GM23338 (cell line): ENCODE results near the gene JKAMP. TPM values are rescaled to one million over a fixed set of nuclear protein-coding genes. Genes with fewer than 3 reads are reported as not detected.

Experiments used
- ATAC-seq: fragments of 200-7000 bp; cut with Tn5 transposase; 3 replicates; pipeline ENCODE4 v1.9.1; 2020
- DNase-seq: peaks from one replicate; pipeline ENCODE4 v3.0.0-alpha.2; 2015; ENCODE audit warnings: low spot score
- H2AFZ ChIP-seq: fragments of 200-600 bp; sonication (generic); 2 replicates; pipeline ENCODE4 v1.8.0; 2016; ENCODE audit warnings: antibody characterized with exemption, mild to moderate bottlenecking, moderate library complexity
- H3F3A ChIP-seq: fragments of 200-600 bp; sonication (generic); replicated peaks from 2 replicates; pipeline ENCODE4 v1.8.0; 2017; ENCODE audit warnings: antibody characterized with exemption, mixed run types, low read depth
- H3K27ac ChIP-seq: fragments of 200-600 bp; sonication (generic); 2 replicates; pipeline ENCODE4 v1.6.1; 2016; ENCODE audit warnings: low read depth
- H3K27me3 ChIP-seq: fragments of 200-600 bp; sonication (generic); 2 replicates; pipeline ENCODE4 v1.8.0; 2016; ENCODE audit warnings: mild to moderate bottlenecking, mixed run types, moderate library complexity; ENCODE audit not compliant: insufficient read depth
- H3K36me3 ChIP-seq: fragments of 200-600 bp; sonication (generic); 2 replicates; pipeline ENCODE4 v1.8.0; 2016; ENCODE audit warnings: mild to moderate bottlenecking; ENCODE audit not compliant: insufficient read depth
- H3K4me1 ChIP-seq: fragments of 200-600 bp; sonication (generic); 2 replicates; pipeline ENCODE4 v1.8.0; 2016; ENCODE audit warnings: mild to moderate bottlenecking, moderate library complexity; ENCODE audit not compliant: insufficient read depth
- H3K4me2 ChIP-seq: fragments of 200-600 bp; sonication (generic); 2 replicates; pipeline ENCODE4 v1.7.1; 2017; ENCODE audit warnings: mixed run types
- H3K4me3 ChIP-seq: fragments of 200-600 bp; sonication (generic); 2 replicates; pipeline ENCODE4 v1.6.1; 2016; ENCODE audit warnings: mixed run types
- H3K79me2 ChIP-seq: fragments of 200-600 bp; sonication (generic); replicated peaks from 2 replicates; pipeline ENCODE4 v1.8.0; 2017; ENCODE audit warnings: mild to moderate bottlenecking; ENCODE audit not compliant: insufficient read depth
- H3K9me2 ChIP-seq: fragments of 200-600 bp; sonication (generic); 2 replicates; pipeline ENCODE4 v1.8.0; 2017; ENCODE audit not compliant: insufficient read depth
- H4K20me1 ChIP-seq: fragments of 200-600 bp; sonication (generic); replicated peaks from 2 replicates; pipeline ENCODE4 v1.8.0; 2017; ENCODE audit warnings: mild to moderate bottlenecking; ENCODE audit not compliant: insufficient read depth
- H3K27ac Mint-ChIP-seq: 2 replicates; pipeline ENCODE4 v1.8.0; 2020; ENCODE audit warnings: inconsistent platforms, mild to moderate bottlenecking, moderate library complexity, mixed read lengths
- H3K27me3 Mint-ChIP-seq: 3 replicates; pipeline ENCODE4 v1.8.0; 2022; ENCODE audit warnings: low read depth, mild to moderate bottlenecking, moderate library complexity, mixed read lengths, inconsistent platforms; ENCODE audit not compliant: insufficient read depth, poor library complexity
- H3K36me3 Mint-ChIP-seq: 3 replicates; pipeline ENCODE4 v1.8.0; 2021; ENCODE audit warnings: low read depth, mild to moderate bottlenecking, inconsistent platforms, moderate library complexity, mixed read lengths
- H3K4me1 Mint-ChIP-seq: 3 replicates; pipeline ENCODE4 v1.8.0; 2020; ENCODE audit warnings: mild to moderate bottlenecking, inconsistent platforms, mixed read lengths
- H3K4me3 Mint-ChIP-seq: 3 replicates; pipeline ENCODE4 v1.8.0; 2021; ENCODE audit warnings: moderate library complexity, mild to moderate bottlenecking, inconsistent platforms, mixed read lengths
- H3K9me3 Mint-ChIP-seq: 3 replicates; pipeline ENCODE4 v1.8.0; 2020; ENCODE audit warnings: moderate library complexity, mild to moderate bottlenecking, inconsistent platforms, mixed read lengths
- CREB1 ChIP-seq: fragments of 250-450 bp; sonication (Bioruptor Pico); IDR thresholded peaks from 2 replicates; pipeline ENCODE4 v1.5.0; 2020; ENCODE audit warnings: low read depth, mild to moderate bottlenecking, moderate library complexity
- CTCF ChIP-seq, 2 experiments: fragments of 200-600 bp in 1 of 2; sonication (generic) in 1 of 2; conservative IDR thresholded peaks; 2 replicates each; pipeline versions ENCODE4 v1.5.1 to v1.6.1; 2016 to 2017; ENCODE audit warnings: antibody characterized with exemption in 2 of 2, low read depth in 2 of 2, mild to moderate bottlenecking in 2 of 2, moderate library complexity in 1 of 2
- EZH2 ChIP-seq: fragments of 200-600 bp; sonication (generic); IDR thresholded peaks from one replicate; pipeline ENCODE4 v1.8.0; 2017; ENCODE audit warnings: antibody characterized with exemption, mild to moderate bottlenecking, low read depth; ENCODE audit not compliant: unreplicated experiment
- JUNB ChIP-seq: IDR thresholded peaks from one replicate; pipeline ENCODE4 v1.6.1; 2016; ENCODE audit warnings: antibody characterized with exemption; ENCODE audit not compliant: unreplicated experiment
- REST ChIP-seq: IDR thresholded peaks from one replicate; pipeline ENCODE4 v1.6.1; 2018; ENCODE audit warnings: antibody characterized with exemption; ENCODE audit not compliant: unreplicated experiment
- polyA plus RNA-seq: library from polyadenylated mRNA; unstranded; fragments of >200 nt; fragmentation: Nextera tagmentation; extraction: Ambion mirVana; gene quantifications from 2 replicates; pipeline ENCODE4 v1.2.1, GENCODE V29; 2016
- total RNA-seq: library from RNA; depleted of rRNA; stranded (reverse); fragments of >200 nt; shearing (Covaris generic); gene quantifications from 2 replicates; pipeline ENCODE4 v1.2.3, GENCODE V29; 2014
- TF ChIP-seq, protein P1 (sequence below): fragments of 250-450 bp; sonication (Bioruptor Pico); IDR thresholded peaks from 2 replicates; pipeline ENCODE4 v1.5.0; 2020; ENCODE audit warnings: mild to moderate bottlenecking, moderate library complexity
- TF ChIP-seq, protein P2 (sequence below): IDR thresholded peaks from 2 replicates; pipeline ENCODE4 v1.6.1; 2016; ENCODE audit warnings: antibody characterized with exemption

Gene JKAMP
- total and polyA plus RNA-seq, 2 experiments from 2014 or later = 31.6 to 66.8 TPM

- H3K4me1 Mint-ChIP-seq = no peaks in the 10 kb centered on the region; the same call in 2 of the 3 replicates
- Histone ChIP-seq H3K36me3 (no peaks in the 10 kb centered on the region), H3K4me3 (no peak overlapping the region), H3K79me2 (no peaks in the 10 kb centered on the region), H4K20me1 (no peaks in the 10 kb centered on the region), H3K4me1 (no peaks in the 10 kb centered on the region), H3K9me2 (no peaks in the 10 kb centered on the region), H3K4me2 (no peak overlapping the region), H3K27me3 (no peaks in the 10 kb centered on the region), H3F3A (no peaks in the 10 kb centered on the region), H3K27ac (no peak overlapping the region), H2AFZ (no peak overlapping the region)
- ATAC-seq (no peak), DNase-seq (no peak)
- H3K9me3 Mint-ChIP-seq = no peaks in the 10 kb centered on the region
- no peak overlapping the region for H3K4me3 Mint-ChIP-seq
- peaks cover 2% of the 10 kb centered on the region for H3K27me3 Mint-ChIP-seq
- no peak for TF ChIP-seq EZH2
- TF ChIP-seq CREB1 = no peak
- TF ChIP-seq JUNB = no peak
- TF ChIP-seq, protein P1, sequence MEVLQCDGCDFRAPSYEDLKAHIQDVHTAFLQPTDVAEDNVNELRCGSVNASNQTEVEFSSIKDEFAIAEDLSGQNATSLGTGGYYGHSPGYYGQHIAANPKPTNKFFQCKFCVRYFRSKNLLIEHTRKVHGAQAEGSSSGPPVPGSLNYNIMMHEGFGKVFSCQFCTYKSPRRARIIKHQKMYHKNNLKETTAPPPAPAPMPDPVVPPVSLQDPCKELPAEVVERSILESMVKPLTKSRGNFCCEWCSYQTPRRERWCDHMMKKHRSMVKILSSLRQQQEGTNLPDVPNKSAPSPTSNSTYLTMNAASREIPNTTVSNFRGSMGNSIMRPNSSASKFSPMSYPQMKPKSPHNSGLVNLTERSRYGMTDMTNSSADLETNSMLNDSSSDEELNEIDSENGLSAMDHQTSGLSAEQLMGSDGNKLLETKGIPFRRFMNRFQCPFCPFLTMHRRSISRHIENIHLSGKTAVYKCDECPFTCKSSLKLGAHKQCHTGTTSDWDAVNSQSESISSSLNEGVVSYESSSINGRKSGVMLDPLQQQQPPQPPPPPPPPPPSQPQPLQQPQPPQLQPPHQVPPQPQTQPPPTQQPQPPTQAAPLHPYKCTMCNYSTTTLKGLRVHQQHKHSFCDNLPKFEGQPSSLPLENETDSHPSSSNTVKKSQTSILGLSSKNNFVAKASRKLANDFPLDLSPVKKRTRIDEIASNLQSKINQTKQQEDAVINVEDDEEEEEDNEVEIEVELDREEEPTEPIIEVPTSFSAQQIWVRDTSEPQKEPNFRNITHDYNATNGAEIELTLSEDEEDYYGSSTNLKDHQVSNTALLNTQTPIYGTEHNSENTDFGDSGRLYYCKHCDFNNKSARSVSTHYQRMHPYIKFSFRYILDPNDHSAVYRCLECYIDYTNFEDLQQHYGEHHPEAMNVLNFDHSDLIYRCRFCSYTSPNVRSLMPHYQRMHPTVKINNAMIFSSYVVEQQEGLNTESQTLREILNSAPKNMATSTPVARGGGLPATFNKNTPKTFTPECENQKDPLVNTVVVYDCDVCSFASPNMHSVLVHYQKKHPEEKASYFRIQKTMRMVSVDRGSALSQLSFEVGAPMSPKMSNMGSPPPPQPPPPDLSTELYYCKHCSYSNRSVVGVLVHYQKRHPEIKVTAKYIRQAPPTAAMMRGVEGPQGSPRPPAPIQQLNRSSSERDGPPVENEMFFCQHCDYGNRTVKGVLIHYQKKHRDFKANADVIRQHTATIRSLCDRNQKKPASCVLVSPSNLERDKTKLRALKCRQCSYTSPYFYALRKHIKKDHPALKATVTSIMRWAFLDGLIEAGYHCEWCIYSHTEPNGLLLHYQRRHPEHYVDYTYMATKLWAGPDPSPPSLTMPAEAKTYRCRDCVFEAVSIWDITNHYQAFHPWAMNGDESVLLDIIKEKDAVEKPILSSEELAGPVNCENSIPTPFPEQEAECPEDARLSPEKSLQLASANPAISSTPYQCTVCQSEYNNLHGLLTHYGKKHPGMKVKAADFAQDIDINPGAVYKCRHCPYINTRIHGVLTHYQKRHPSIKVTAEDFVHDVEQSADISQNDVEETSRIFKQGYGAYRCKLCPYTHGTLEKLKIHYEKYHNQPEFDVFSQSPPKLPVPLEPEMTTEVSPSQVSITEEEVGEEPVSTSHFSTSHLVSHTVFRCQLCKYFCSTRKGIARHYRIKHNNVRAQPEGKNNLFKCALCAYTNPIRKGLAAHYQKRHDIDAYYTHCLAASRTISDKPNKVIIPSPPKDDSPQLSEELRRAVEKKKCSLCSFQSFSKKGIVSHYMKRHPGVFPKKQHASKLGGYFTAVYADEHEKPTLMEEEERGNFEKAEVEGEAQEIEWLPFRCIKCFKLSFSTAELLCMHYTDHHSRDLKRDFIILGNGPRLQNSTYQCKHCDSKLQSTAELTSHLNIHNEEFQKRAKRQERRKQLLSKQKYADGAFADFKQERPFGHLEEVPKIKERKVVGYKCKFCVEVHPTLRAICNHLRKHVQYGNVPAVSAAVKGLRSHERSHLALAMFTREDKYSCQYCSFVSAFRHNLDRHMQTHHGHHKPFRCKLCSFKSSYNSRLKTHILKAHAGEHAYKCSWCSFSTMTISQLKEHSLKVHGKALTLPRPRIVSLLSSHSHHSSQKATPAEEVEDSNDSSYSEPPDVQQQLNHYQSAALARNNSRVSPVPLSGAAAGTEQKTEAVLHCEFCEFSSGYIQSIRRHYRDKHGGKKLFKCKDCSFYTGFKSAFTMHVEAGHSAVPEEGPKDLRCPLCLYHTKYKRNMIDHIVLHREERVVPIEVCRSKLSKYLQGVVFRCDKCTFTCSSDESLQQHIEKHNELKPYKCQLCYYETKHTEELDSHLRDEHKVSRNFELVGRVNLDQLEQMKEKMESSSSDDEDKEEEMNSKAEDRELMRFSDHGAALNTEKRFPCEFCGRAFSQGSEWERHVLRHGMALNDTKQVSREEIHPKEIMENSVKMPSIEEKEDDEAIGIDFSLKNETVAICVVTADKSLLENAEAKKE (CRISPR knock-in tag) = no peak
- no peak for TF ChIP-seq REST
- TF ChIP-seq, protein P2, sequence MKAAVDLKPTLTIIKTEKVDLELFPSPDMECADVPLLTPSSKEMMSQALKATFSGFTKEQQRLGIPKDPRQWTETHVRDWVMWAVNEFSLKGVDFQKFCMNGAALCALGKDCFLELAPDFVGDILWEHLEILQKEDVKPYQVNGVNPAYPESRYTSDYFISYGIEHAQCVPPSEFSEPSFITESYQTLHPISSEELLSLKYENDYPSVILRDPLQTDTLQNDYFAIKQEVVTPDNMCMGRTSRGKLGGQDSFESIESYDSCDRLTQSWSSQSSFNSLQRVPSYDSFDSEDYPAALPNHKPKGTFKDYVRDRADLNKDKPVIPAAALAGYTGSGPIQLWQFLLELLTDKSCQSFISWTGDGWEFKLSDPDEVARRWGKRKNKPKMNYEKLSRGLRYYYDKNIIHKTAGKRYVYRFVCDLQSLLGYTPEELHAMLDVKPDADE = no peak
- no peak for TF ChIP-seq CTCF (conservative IDR thresholded peaks at IDR 0.05; ENCODE audit: low read depth in 2 of 2)
- no peak overlapping the region for H3K27ac Mint-ChIP-seq
- H3K36me3 Mint-ChIP-seq = peaks cover 11% of the 10 kb centered on the region; the same call in 2 of the 3 replicates
These were observed 30.2 kb upstream of the JKAMP start for GRCh38 chr14:59454139-59454538.
